Stimulated activated CD8-positive, alpha-beta memory T cell treated with anti-CD3 and anti-CD28 coated beads, Interleukin-4, amount 100 ng/mL, for 24 hours (primary cell): ENCODE data around the gene KCTD10.
"Not testable (repeated sequence)": the region's sequence is repeated elsewhere in the genome, so short reads cannot be mapped to it uniquely, and the experiment has no call there.

Source experiments
- DNase-seq: peaks from one replicate; pipeline ENCODE4 v3.0.0-alpha.2; 2020; ENCODE audit warnings: low read depth

The KCTD10 gene

GRCh38 chr12:109418848-109419480 is 58.1 kb downstream of the KCTD10 start:
- DNase-seq: no peak

- not testable (repeated sequence) for DNase-seq
Measured at GRCh38 chr12:109406147-109406546, 71.0 kb downstream of the KCTD10 start.

GRCh38 chr12:109404841-109405240 is 72.3 kb downstream of the KCTD10 start:
- not testable (repeated sequence) for DNase-seq
